Glomerular visceral epithelial cell (primary cell): ENCODE data around the gene C11orf68.
A peak's percentile ranks its signal among the peaks of the same experiment; 100 is the strongest.
"Not testable (repeated sequence)": the region's sequence is repeated elsewhere in the genome, so short reads cannot be mapped to it uniquely, and the experiment has no call there.

Source experiments
- DNase-seq: peaks from one replicate; pipeline ENCODE4 v3.0.0-alpha.2; 2016; ENCODE audit errors: extremely low spot score

The C11orf68 gene

GRCh38 chr11:65918211-65919140 lies at the start of gene C11orf68:
TSS of gene C11orf68 (minus strand) at chr11:65919062. CDS start at chr11:65919031, 31 bp downstream.
- DNase-seq: peak; percentile 40

- no peak for DNase-seq
Observed at GRCh38 chr11:65967329-65967934, 48.6 kb upstream of the C11orf68 start.

- no peak for DNase-seq
Observed at GRCh38 chr11:65965986-65966762, 47.3 kb upstream of the C11orf68 start.

GRCh38 chr11:65964906-65965305 lies 46.0 kb upstream of the C11orf68 start:
- DNase-seq: no peak

- DNase-seq: no peak
Observed at GRCh38 chr11:65962141-65962564, 43.3 kb upstream of the C11orf68 start.

- DNase-seq: peak; percentile 98
Observed at GRCh38 chr11:65961267-65962140, 42.6 kb upstream of the C11orf68 start, which contains the start of gene SART1. TSS of gene SART1 (plus strand) at chr11:65961734. CDS start at chr11:65961781, 47 bp downstream.

- DNase-seq: no peak
Observed at GRCh38 chr11:65960824-65961266, 42.0 kb upstream of the C11orf68 start.

- DNase-seq: no peak
Observed at GRCh38 chr11:65958774-65959420, 40.0 kb upstream of the C11orf68 start.

GRCh38 chr11:65958291-65958690 lies 39.4 kb upstream of the C11orf68 start:
- no peak for DNase-seq

- no peak for DNase-seq
Observed at GRCh38 chr11:65954771-65955170, 35.9 kb upstream of the C11orf68 start.

GRCh38 chr11:65953471-65953870 lies 34.6 kb upstream of the C11orf68 start:
- DNase-seq: no peak

GRCh38 chr11:65952052-65952521 lies 33.2 kb upstream of the C11orf68 start:
- DNase-seq: no peak

- DNase-seq: not testable (repeated sequence)
Observed at GRCh38 chr11:65951641-65952040, 32.8 kb upstream of the C11orf68 start.

GRCh38 chr11:65950711-65951110 lies 31.8 kb upstream of the C11orf68 start:
- DNase-seq: not testable (repeated sequence)

- no peak for DNase-seq
Observed at GRCh38 chr11:65947603-65948125, 28.8 kb upstream of the C11orf68 start.

- no peak for DNase-seq
Observed at GRCh38 chr11:65947133-65947532, 28.3 kb upstream of the C11orf68 start.

- no peak for DNase-seq
Observed at GRCh38 chr11:65946655-65947054, 27.8 kb upstream of the C11orf68 start.

- no peak for DNase-seq
Observed at GRCh38 chr11:65945941-65946558, 27.2 kb upstream of the C11orf68 start.

GRCh38 chr11:65945430-65945911 lies 26.6 kb upstream of the C11orf68 start, which contains the start of gene TSGA10IP:
TSS of gene TSGA10IP (plus strand) at chr11:65945480. CDS start at chr11:65945676, 196 bp downstream.
- DNase-seq: no peak
